NCI-H748 treated with DMSO at 0.1 percent for 48 hours (cell line): ENCODE measurements around the gene MAD1L1.

ENCODE experiments used
- DNase-seq: peaks from one replicate; lab custom pipeline; 2025; lab: John Stamatoyannopoulos, UW

MAD1L1 gene

GRCh38 chr7:2200584-2200980, 32.2 kb downstream of the MAD1L1 start:
- no peak for DNase-seq

GRCh38 chr7:2199956-2200583, 32.7 kb downstream of the MAD1L1 start:
- no peak for DNase-seq

GRCh38 chr7:2199528-2199927, 33.2 kb downstream of the MAD1L1 start:
- no peak for DNase-seq

GRCh38 chr7:2198760-2199159, 34.0 kb downstream of the MAD1L1 start:
- DNase-seq, result no peak

GRCh38 chr7:2198206-2198605, 34.5 kb downstream of the MAD1L1 start:
- no peak for DNase-seq

- DNase-seq, result no peak
Measured at GRCh38 chr7:2197436-2198155, 35.1 kb downstream of the MAD1L1 start.

- no peak for DNase-seq
Measured at GRCh38 chr7:2196381-2197378, 36.1 kb downstream of the MAD1L1 start.

GRCh38 chr7:2195400-2196246, 37.1 kb downstream of the MAD1L1 start:
- no peak for DNase-seq

GRCh38 chr7:2193575-2194305, 39.0 kb downstream of the MAD1L1 start:
- no peak for DNase-seq

GRCh38 chr7:2192831-2193534, 39.8 kb downstream of the MAD1L1 start:
- DNase-seq, result peak; percentile 90

- no peak for DNase-seq
Measured at GRCh38 chr7:2191016-2191415, 41.7 kb downstream of the MAD1L1 start.

GRCh38 chr7:2190531-2190930, 42.2 kb downstream of the MAD1L1 start:
- DNase-seq, result peak; percentile 13

- DNase-seq, result no peak
Measured at GRCh38 chr7:2186166-2186565, 46.6 kb downstream of the MAD1L1 start.

- DNase-seq, result no peak
Measured at GRCh38 chr7:2185715-2186114, 47.0 kb downstream of the MAD1L1 start.

- no peak for DNase-seq
Measured at GRCh38 chr7:2182461-2182860, 50.3 kb downstream of the MAD1L1 start.

- DNase-seq, result no peak
Measured at GRCh38 chr7:2181077-2181854, 51.5 kb downstream of the MAD1L1 start.

- no peak for DNase-seq
Measured at GRCh38 chr7:2180081-2180480, 52.7 kb downstream of the MAD1L1 start.

GRCh38 chr7:2175514-2175913, 57.2 kb downstream of the MAD1L1 start:
- no peak for DNase-seq

- DNase-seq, result no peak
Measured at GRCh38 chr7:2175091-2175490, 57.7 kb downstream of the MAD1L1 start.
